Tibial nerve (tissue), 4 donors: ENCODE data around the gene CDH11.

ENCODE experiments used
- EP300 ChIP-seq, 2 donors: sonication (generic); formaldehyde crosslinking; IDR thresholded peaks; one replicate each; pipeline ENCODE4 v1.6.1; 2017; ENCODE audit warnings: antibody characterized with exemption in 2 of 2, mild to moderate bottlenecking in 1 of 2
- POLR2A ChIP-seq, 2 donors: fragments of 450-650 bp; IDR thresholded peaks; one replicate each; pipeline ENCODE4 v1.6.1; 2017; ENCODE audit warnings: antibody characterized with exemption in 2 of 2, mild to moderate bottlenecking in 2 of 2, moderate library complexity in 2 of 2
- TF ChIP-seq, protein P1 (sequence below), 5 experiments: fragments of 200-600 bp in 3 of 5; fragments of 450-650 bp in 2 of 5; sonication (generic) in 3 of 5; IDR thresholded peaks; one replicate each; pipeline ENCODE4 v1.5.1; 2016 to 2019; ENCODE audit warnings: antibody characterized with exemption in 5 of 5, mild to moderate bottlenecking in 3 of 5, moderate library complexity in 2 of 5

DNA sequence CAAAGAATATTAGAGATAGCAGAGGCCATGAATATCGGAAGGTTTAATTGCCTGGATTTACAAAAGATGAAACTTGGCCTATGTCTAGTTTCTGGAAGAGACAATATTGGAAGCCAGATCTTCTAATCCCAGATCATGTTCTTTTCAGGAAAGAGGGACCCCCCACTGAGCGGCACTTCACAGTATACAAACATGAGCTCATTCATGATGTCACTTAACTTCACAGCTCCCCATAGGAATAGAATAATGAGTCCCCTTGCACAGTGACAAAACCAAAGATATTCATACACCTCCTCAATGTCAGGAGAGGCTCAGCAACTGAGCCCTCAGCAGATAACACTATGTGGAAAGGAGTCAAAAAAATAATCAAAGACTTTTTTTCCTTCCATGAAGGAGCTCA is 147.5 kb downstream of the CDH11 start:
- TF ChIP-seq POLR2A (IDR thresholded peaks at IDR 0.05): no peak
- TF ChIP-seq, protein P1, sequence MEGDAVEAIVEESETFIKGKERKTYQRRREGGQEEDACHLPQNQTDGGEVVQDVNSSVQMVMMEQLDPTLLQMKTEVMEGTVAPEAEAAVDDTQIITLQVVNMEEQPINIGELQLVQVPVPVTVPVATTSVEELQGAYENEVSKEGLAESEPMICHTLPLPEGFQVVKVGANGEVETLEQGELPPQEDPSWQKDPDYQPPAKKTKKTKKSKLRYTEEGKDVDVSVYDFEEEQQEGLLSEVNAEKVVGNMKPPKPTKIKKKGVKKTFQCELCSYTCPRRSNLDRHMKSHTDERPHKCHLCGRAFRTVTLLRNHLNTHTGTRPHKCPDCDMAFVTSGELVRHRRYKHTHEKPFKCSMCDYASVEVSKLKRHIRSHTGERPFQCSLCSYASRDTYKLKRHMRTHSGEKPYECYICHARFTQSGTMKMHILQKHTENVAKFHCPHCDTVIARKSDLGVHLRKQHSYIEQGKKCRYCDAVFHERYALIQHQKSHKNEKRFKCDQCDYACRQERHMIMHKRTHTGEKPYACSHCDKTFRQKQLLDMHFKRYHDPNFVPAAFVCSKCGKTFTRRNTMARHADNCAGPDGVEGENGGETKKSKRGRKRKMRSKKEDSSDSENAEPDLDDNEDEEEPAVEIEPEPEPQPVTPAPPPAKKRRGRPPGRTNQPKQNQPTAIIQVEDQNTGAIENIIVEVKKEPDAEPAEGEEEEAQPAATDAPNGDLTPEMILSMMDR (IDR thresholded peaks at IDR 0.05): no peak
- no peak for TF ChIP-seq EP300 (IDR thresholded peaks at IDR 0.05)
